Breast epithelium (tissue), 3 donors: ENCODE measurements around the gene NEK5.

Source experiments
- POLR2A ChIP-seq: fragments of 450-650 bp; IDR thresholded peaks from one replicate; pipeline ENCODE4 v1.6.1; 2016; ENCODE audit warnings: antibody characterized with exemption, mild to moderate bottlenecking, moderate library complexity
- TF ChIP-seq, protein P1 (sequence below), 3 donors: fragments of 450-650 bp; IDR thresholded peaks; one replicate each; pipeline ENCODE4 v1.5.1; 2016 to 2017; ENCODE audit warnings: antibody characterized with exemption in 3 of 3, mild to moderate bottlenecking in 3 of 3, moderate library complexity in 3 of 3

DNA sequence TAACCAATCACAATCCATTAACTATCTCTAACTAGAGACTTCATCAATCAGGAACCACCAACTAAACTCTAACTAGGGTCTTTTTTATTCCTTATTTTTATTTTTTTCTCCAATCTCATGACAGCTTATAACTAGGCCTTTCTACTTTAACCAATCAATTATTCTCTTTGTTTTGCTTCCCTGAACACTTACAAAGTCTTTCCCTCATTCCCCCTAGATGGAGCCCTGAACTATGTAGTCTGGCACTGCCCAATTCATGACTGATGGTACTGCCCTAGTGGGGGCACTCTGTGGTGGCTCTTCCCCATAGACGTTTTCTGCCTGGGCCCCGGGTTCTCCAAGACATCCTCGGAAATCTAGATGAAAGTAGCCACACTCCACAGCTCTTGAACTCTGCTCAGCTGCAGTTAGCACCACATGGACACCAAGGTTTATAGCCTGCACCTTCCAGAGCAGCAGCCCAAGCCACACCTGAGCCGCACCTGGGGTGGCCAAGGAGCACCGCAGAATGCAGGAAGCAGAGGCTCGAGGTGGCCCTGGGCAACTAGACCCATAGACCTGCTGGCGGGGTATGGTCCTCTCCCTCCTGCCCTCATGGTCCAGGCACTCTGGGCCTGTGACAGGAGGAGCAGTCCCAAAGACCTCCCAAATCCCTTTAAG, 124.2 kb downstream of the NEK5 start:
- TF ChIP-seq, protein P1, sequence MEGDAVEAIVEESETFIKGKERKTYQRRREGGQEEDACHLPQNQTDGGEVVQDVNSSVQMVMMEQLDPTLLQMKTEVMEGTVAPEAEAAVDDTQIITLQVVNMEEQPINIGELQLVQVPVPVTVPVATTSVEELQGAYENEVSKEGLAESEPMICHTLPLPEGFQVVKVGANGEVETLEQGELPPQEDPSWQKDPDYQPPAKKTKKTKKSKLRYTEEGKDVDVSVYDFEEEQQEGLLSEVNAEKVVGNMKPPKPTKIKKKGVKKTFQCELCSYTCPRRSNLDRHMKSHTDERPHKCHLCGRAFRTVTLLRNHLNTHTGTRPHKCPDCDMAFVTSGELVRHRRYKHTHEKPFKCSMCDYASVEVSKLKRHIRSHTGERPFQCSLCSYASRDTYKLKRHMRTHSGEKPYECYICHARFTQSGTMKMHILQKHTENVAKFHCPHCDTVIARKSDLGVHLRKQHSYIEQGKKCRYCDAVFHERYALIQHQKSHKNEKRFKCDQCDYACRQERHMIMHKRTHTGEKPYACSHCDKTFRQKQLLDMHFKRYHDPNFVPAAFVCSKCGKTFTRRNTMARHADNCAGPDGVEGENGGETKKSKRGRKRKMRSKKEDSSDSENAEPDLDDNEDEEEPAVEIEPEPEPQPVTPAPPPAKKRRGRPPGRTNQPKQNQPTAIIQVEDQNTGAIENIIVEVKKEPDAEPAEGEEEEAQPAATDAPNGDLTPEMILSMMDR (IDR thresholded peaks at IDR 0.05) = no peak
- TF ChIP-seq POLR2A = no peak
